ENCODE data around the gene SEPHS2. TPM values are rescaled to one million over a fixed set of nuclear protein-coding genes. Genes with fewer than 3 reads are reported as not detected.

SEPHS2 gene
- total and polyA plus RNA-seq, 8 donors: 28.4 to 64.0 (median 32.2) TPM

DNA sequence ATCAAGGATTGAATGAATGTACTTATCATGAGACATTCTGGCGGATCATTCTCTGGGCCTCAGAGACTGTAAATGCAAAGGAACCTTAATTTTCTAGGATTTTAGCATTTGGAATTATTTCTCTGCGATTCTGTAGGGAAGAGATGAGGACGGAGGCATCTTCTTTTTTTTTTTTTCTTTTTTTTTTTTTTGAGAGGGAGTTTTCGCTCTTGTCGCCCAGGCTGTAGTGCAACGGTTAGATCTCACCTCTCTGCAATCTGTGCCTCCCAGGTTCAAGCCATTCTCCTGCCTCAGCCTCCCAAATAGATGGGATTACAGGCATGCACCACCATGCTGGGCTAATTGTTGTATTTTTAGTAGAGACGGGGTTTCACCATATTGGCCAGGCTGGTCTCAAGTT lies 29.0 kb upstream of the SEPHS2 start:
- H3K27ac ChIP-seq: peak overlapping the region in 1 of 2 donors; percentile 88
- H3K4me3 ChIP-seq: peak overlapping the region in 1 of 2 donors; percentile 55
- peaks cover 0 to 51% of the 10 kb centered on the region in 2 donors for H3K27me3 ChIP-seq
- H3K36me3 ChIP-seq: peaks cover 0 to 14% of the 10 kb centered on the region in 2 donors
- H3K4me1 ChIP-seq: peaks cover 0 to 50% of the 10 kb centered on the region in 2 donors
- intact Hi-C loops (cut with DNase I): no loop called here
- no peak for DNase-seq
- TF ChIP-seq, protein P1, sequence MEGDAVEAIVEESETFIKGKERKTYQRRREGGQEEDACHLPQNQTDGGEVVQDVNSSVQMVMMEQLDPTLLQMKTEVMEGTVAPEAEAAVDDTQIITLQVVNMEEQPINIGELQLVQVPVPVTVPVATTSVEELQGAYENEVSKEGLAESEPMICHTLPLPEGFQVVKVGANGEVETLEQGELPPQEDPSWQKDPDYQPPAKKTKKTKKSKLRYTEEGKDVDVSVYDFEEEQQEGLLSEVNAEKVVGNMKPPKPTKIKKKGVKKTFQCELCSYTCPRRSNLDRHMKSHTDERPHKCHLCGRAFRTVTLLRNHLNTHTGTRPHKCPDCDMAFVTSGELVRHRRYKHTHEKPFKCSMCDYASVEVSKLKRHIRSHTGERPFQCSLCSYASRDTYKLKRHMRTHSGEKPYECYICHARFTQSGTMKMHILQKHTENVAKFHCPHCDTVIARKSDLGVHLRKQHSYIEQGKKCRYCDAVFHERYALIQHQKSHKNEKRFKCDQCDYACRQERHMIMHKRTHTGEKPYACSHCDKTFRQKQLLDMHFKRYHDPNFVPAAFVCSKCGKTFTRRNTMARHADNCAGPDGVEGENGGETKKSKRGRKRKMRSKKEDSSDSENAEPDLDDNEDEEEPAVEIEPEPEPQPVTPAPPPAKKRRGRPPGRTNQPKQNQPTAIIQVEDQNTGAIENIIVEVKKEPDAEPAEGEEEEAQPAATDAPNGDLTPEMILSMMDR (IDR thresholded peaks at IDR 0.05): no peak
- no peaks in the 10 kb centered on the region for H3K9me3 ChIP-seq
- ATAC-seq: no peak

GRCh38 chr16:30474074-30474452 lies 28.4 kb upstream of the SEPHS2 start:
- peak in 1 of 4 donors; percentile 81 for DNase-seq
- H3K27me3 ChIP-seq: peaks cover 0 to 51% of the 10 kb centered on the region in 2 donors
- peak overlapping the region in 1 of 2 donors; percentile 88 for H3K27ac ChIP-seq
- H3K4me1 ChIP-seq: peaks cover 0 to 55% of the 10 kb centered on the region in 2 donors
- no peak for ATAC-seq
- intact Hi-C loops (cut with DNase I): no loop called here
- H3K9me3 ChIP-seq: no peaks in the 10 kb centered on the region
- TF ChIP-seq, protein P1 (IDR thresholded peaks at IDR 0.05): no peak
- H3K4me3 ChIP-seq: peak overlapping the region in 1 of 2 donors; percentile 55
- H3K36me3 ChIP-seq: peaks cover 0 to 10% of the 10 kb centered on the region in 2 donors

DNA sequence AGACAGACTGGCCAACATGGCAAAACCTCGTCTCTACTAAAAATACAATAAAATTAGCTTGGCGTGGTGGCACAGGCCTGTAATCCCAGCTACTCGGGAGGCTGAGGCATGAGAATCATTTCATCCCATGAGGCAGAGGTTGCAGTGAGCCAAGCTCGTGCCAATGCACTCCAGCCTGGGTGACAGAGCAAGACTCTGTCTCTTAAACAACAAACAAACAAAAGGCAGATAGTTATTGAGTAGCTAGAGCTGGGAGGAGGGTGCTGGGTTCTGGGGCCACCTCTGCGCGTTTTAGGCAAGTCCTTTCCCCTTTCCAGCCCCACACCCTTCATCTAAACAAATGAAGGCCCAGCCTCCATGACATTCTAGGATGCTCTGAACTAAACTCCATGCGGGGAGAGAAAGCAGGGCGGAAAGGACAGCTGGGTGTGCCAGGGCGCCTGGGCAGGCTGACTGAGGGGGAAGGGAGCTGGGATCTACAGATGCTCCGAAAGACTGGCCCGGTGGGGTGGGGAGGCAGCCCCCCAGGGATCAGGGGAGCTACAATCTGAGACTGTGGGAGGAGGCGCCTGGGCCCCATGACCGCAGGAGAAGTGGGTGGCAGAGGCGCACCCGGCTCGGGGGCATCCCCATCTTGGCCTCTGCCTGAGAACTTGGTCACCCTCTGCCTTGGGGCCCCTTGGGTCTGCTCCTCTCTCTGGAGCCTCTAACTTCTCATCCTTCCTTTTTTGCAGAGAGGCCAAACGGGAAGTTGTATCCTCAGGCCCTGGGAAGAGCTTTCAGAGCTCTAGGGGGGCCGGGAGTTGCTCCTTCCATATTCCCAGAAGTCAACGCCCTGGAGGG lies 27.8 kb upstream of the SEPHS2 start:
- DNase-seq (peak in 2 of 4 donors; percentile 53 to 90), ATAC-seq (peak; percentile 42)
- intact Hi-C loops (cut with DNase I): no loop called here
- no peaks in the 10 kb centered on the region for H3K9me3 ChIP-seq
- H3K36me3 ChIP-seq: peaks cover 0 to 7% of the 10 kb centered on the region in 2 donors
- H3K27me3 ChIP-seq: peaks cover 0 to 51% of the 10 kb centered on the region in 2 donors
- TF ChIP-seq, protein P1 (IDR thresholded peaks at IDR 0.05): no peak
- peak overlapping the region; percentile 1 to 55 for H3K4me3 ChIP-seq
- H3K4me1 ChIP-seq: peaks cover 0 to 60% of the 10 kb centered on the region in 2 donors
- H3K27ac ChIP-seq: peak overlapping the region; percentile 48 to 88

GRCh38 chr16:30472328-30472942 lies 26.8 kb upstream of the SEPHS2 start, which contains the start of gene ITGAL:
Gene ITGAL, plus strand, starts transcription at chr16:30472742. Its CDS starts 96 bp downstream, at chr16:30472838.
- H3K36me3 ChIP-seq: peaks cover 0 to 7% of the 10 kb centered on the region in 2 donors
- TF ChIP-seq, protein P1 (IDR thresholded peaks at IDR 0.05): no peak
- ATAC-seq (peak; percentile 77), DNase-seq (peak in 2 of 4 donors; percentile 83 to 90)
- peak within 1 kb of the TSS; percentile 1 to 55 for H3K4me3 ChIP-seq
- H3K9me3 ChIP-seq: no peaks in the 10 kb centered on the region
- intact Hi-C loops (cut with DNase I): no loop called here
- H3K4me1 ChIP-seq: peaks cover 0 to 60% of the 10 kb centered on the region in 2 donors
- peak within 1 kb of the TSS; percentile 48 to 88 for H3K27ac ChIP-seq
- peaks cover 0 to 51% of the 10 kb centered on the region in 2 donors for H3K27me3 ChIP-seq

GRCh38 chr16:30470632-30470995 lies 24.9 kb upstream of the SEPHS2 start:
- DNase-seq (no peak), ATAC-seq (no peak)
- Histone ChIP-seq H3K27me3 (peaks cover 0 to 42% of the 10 kb centered on the region in 2 donors), H3K36me3 (peaks cover 0 to 1% of the 10 kb centered on the region in 2 donors), H3K9me3 (no peaks in the 10 kb centered on the region), H3K27ac (peak overlapping the region in 1 of 2 donors; percentile 88), H3K4me1 (peaks cover 0 to 60% of the 10 kb centered on the region in 2 donors), H3K4me3 (no peak overlapping the region)
- TF ChIP-seq, protein P1 (IDR thresholded peaks at IDR 0.05): no peak
- intact Hi-C loops (cut with DNase I): no loop called here
